CD4-positive, alpha-beta T cell treated with Interleukin-12 subunit alpha and Interleukin-12 subunit beta, for 1 hour (primary cell): ENCODE measurements around the gene ISG20L2.

ENCODE experiments used
- DNase-seq: peaks from one replicate; pipeline ENCODE4 v3.0.0-alpha.2; 2020

ISG20L2 gene

DNA sequence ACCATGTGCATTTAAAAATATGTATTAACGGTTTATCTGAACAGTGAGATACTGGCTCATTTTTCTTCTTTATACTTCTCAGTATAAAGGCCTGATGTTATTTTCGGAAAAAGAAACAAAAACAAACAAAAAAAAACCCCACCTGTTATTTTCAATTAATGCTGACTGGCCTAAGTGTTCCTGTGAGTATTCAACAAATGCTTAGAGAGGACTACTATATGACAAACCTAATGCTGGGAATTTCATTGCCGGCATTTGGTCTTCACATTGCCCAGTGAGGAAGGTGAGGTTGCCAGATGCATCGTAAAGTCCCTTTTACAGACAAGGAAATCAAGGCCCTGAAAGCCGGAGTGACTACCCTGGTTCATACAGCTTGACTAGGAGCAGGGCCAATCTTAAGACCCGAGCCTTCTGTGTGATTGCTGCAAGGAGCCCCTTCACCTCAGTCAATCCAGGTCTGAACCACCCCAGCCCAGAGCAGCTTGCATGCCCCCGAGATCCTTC, 11.7 kb upstream of the ISG20L2 start:
- no peak for DNase-seq

DNA sequence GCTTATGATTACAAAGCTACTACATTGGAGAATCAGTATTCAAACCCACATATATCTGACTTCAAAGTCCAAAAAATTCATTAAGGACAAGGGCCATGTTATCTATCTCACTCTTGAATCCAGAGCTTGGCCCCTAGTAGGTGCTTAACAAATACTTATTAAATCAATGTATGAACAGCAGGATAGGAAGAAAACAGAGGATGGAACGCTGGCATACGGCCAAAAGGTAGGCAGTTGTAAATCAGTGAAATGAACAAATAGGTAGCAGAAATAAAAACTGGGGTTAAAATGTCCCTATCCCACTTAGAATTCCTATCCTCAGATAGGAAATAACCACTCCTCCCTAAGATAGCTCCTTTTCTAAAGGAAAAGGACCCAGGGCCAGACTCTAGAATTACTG, 10.3 kb upstream of the ISG20L2 start:
- no peak for DNase-seq

DNA sequence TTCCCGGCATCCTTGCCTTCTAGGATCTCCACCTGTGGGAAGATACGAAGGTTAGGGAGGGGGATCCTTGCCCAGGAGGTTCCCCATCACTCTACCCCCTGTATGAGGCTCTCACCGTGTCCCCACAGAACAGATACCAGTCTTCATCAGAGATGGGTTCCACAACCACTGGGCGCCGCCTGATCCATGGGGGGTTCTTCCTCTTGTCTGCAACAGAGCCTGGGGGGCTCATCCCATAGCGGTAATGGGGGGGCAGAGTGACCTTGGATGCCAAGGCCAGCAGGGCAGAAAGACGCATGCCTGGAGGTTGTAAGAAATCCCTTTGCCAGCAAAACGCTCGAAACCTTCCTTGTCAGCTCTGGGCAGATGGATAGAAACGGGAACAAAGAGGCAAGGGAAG, 9.8 kb upstream of the ISG20L2 start:
- no peak for DNase-seq

DNA sequence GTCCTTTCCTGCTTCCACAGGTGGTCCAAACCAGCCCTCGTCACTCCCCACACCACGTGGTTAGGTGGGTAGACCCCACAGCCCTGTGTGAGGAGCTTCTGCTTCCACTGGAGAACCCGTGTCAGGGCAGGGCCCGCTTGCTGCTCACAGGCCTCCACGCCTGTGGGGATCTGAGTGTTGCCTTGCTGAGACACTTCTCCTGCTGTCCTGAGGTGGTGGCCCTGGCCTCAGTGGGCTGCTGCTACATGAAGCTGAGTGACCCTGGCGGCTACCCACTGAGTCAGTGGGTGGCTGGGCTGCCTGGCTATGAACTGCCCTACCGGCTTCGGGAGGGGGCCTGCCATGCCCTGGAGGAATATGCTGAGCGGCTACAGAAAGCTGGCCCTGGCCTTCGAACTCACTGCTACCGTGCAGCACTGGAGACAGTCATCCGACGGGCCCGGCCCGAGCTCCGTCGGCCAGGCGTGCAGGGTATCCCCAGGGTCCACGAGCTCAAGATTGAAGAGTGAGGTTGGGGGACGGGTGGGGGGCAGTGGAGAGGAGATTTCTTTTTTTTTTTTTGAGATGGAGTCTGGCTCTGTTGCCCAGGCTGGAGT, 5.5 kb upstream of the ISG20L2 start:
- DNase-seq, result no peak

DNA sequence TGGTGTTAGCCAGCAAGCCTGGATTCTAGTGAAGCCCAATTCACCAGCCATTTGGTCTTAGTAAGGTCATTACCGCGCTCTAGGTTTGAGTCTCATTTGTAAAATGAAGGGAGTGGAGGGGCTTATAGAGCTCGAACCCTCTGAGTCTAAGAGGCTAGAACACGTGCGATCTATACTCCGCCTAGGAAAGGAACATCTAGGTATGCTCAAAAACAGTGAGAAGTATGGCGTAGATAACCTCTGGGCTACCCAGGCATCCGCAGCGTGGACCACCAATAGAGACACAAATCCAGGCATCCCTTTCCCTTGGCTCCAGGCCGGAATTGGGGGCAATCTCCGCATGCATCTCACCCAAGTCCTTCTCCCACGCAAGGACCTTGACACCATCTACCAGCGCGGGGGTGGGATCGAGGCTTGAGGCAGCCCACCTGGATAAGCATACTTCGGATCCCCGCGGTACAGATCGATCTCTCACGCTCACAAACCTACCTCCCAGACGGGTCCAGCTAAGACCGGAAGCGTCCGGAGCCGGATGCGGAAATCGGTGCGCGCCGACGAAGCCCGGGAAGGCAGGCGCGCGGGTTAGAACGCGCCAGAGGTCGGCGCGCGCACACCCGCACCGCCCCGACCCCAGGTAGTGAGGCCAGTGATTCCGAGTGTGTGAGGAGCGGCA, 504 bp downstream of the ISG20L2 start, which contains the start of gene METTL25B:
METTL25B (plus strand) TSS at position 544 of the 673 bp plus-strand sequence. CDS start 636 bp downstream, outside the sequence.
- DNase-seq, result peak; percentile 80

DNA sequence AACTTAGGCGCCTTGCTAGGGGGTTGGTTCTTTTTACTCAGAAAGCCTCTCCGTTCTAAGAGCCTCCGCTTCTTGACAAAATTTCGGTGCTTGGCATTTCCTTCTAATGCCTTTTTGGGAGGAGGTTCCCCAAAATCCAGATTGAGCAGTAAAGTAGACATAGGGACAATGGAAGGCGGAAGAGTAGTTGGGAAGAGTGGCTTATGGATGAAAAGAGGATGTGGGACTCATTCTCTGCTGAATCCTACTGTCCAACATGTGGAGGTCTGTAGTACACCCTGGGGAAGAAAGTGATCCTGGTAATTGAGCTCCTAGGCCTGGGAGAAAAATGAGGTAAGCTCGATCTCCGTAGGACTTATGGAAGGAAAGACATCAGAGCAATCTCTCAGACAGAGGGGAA, 1.1 kb downstream of the ISG20L2 start:
- DNase-seq, result no peak

DNA sequence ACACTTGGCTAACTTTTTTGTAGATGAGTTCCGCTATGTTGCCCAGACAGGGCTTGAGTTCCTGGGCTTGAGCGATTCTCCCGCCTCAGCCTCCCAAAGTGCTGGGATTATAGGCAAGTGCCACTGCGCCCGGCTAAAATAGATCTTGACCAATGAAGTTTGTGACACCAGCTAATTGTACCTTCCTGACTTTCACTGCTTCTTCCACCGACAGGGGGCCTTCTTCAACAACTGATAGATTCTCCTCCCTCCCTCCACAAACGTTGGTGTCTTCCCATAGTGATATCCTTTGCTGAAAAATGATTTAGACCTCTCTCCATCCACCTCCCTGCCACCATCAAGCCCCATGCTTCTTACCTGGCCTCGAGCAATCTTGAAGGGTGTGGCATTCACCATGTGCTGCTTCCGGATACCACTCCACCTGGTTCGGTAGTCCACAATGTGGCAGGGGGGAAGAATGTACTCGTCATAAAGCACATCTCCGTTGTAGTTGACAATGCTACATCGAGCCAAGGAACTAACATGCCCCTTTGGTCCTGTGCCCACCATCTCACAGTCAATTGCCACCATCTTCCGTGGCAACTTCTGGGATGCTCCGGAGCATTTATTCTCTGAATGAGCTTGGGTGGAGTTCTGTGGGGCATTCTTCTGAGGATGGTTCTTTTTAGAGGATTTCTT, 1.9 kb downstream of the ISG20L2 start:
- DNase-seq, result peak; percentile 65

DNA sequence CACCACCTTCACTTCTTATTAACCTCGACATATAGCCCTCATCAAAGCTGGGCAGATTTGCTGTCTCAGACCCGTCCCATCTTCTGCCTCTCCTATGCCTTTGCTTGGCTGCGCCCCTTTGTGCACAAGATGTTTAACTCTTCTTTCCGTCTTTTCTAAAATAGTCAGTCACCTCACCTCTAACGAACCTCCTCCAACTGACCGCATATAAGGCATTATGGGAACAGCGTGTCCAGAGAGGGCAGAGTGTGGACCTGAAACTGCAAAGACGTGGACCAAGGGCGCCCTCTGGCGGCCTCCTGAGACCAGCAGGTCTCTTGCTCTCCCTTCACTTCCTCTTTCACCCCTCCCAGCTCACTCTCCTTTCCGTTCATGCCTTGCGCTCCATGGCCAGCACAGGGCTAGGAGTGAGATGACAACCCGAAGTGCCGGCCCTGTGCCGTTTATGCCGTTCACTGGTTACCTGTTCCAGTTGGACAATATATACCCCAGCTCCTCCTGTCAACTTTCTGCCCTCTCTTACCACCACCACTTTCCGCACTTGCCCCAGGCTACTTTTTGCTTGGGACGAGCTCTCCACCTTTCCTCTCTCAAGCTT, 2.8 kb downstream of the ISG20L2 start:
- DNase-seq, result peak; percentile 84

DNA sequence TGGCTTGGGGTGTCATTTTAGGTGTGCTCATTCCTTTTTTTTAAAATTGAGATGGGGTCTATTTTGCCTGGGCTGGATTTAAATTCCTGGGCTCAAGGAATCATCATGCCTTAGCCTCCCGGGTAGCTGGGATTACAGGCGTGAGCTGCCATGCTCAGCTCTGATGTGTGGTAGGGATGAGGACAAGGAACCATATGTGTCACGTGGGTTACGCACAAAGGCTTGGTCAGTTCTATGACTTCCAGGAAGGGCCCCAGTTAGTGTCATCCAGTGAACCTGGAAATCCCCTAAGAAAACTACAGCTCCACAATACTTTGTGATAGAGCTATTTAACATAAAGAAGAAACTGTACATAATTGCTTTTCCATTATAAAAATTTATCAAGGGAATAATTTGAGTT, 7.0 kb downstream of the ISG20L2 start:
- DNase-seq, result no peak

DNA sequence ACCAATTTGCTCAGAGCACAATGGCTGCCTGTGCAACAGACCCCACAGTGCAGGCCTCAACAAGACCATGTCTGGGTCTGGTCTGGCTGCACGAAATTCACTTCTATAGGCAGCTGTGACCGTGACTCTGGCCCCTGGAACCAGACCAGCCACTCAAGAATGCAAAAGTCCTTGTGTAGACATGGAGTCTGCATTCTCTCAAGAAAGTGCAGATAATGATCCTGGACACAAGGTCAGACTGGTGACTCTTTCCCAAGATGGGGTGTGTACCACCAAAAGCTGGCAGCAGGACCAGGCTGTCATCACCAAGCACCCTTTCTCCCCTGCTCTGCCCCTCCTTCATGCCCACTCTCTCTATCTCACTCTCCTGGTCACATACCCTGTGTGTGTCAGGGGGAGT, 7.4 kb downstream of the ISG20L2 start:
- no peak for DNase-seq

DNA sequence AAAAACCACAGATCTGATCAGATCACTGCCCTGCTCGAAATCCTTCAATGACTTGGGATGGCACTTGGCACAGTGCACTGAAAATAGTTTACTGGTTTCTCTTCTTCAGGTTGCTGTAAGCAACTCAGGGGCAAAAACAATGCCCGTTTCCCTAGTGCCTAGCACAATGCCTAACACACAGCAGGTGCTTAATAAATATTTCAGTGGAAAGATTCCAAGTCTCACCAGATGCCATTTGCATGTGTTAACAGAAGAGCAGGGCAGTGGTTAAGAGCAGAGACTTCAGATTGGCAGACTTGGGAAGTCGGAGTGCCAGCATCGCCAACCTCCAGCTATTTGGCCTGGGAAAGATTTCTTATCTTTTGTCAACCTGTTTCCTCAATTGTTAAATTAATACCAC, 11.2 kb downstream of the ISG20L2 start:
- DNase-seq, result no peak

DNA sequence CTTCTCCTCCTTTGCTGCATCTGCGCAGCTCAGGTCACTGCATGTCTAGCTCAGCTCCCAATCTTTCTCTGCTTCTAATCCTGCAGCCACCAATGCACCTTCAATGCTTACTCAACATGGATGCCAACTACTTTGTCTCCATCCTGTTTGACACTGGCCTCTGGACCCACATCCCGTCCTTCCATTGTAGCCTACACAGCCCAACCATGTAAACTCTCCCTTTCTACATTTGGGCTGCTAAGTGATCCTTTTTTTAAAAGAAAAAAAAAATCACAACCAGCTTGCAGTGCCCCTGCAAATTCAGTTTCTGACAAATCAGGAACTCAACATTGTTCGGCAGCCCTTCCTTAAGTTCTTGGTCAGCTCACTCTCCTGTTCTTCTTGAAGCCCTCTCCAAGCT, 13.7 kb downstream of the ISG20L2 start:
- DNase-seq, result no peak

DNA sequence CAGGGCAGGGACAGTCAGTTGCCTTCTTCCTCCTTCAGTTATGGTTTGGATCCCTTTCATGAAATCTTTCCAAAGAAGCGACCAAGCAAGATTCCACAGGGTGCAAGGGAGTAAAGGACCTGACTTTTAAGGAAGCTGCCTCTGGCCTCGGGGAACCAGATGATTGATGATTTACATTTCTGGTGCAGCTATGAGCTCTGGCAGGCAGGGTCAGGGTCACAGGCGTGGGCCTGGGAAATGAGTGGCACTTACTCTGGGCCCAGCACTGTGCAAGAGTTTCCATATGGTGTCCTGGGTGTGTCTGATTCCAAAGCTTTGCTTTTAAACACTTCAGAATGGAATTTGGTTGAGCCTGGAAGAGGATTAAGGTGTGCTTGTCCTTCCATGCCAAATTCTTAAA, 15.9 kb downstream of the ISG20L2 start:
- DNase-seq, result no peak

DNA sequence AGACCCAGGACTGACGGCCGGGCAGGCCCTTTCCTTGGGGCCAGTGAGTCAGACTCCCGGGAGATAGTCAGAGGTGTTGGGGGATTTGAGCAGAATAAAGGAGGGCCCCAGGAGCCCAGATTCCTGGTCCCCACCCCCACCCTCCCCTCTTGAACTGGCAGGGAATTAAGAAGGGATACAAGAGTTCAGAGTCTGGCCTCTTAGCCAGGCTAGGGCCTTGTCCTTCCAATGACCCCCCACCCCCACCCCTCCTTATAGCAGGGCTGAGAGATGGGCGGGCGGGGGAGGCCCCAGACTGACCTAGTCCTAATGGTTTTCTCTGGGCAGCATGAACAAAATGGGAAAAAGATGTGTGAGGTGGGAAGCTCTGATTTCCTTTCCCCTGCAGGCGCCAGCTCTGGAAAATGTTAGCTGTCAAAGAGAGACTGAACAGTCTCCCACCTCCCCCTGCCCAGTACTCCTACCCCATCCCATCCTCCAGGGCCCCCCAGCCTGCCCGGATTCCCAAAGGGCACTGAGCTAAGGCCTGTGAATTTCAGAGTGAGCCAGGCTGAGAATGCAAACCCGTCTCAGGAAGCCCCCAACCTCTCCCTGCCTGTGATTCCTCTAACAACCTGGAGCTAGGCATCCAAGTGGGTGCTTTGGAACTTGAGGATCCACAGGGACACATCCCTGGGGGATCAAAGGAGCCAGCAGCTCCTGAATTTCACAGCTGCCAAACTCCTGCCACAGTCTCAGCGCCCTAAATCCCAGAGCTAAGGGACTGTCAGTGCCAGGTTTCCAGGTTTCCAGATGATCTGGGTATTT, 17.4 kb downstream of the ISG20L2 start:
- DNase-seq, result no peak

DNA sequence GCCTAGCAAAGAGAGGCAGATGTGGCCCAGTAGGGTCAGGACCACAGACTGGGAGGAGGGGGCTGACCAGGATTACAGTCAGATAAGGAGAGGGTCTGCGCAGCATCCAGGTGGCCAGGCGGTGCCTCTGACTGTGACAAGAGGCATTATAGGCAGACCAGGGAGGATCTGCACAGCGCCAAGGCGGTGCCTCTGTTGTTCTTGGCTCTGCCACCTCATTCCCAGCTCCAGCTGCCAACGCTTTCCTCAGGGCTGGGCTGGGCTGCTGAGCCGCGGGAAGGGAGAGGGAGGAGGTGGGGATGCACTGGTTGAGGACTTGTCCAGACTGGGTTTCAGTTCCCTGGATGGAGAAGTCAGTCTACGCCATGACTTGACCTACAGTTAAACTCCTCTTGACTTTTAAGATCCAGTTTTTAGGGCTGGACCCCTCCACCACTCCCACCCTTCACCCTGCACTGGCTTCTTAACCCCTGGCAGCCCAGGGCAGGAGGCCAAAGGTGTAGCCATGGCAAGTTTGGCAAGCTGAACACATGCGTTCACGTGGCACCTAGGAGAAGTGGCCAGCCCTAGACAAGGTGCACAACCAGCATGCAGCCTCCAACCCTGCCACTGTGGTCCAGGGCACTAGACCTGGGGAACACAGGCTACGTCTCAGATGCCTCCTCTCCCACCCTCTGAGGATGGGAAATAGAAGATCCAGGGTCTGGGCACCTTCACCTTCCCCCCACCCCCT, 18.6 kb downstream of the ISG20L2 start:
- DNase-seq, result no peak

DNA sequence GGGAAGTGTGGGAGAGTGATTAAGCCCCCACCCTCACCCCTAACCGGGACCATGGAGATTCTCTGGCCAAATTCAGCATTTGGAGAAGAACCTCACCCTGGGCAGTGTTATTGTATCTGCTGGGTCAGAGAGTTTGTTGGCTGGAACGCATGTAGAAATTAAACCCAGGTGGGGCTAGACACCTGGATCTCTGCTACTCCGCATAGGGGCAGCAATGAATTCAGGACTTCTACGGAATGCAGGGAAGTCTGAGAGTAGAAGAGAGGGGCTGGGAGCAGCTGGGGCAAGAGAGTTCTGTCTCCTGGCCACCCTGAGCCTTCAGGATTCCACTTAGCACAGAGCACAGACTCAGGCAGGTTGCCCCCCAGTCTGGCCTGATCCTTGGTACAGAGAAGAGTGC, 19.5 kb downstream of the ISG20L2 start:
- DNase-seq, result no peak

DNA sequence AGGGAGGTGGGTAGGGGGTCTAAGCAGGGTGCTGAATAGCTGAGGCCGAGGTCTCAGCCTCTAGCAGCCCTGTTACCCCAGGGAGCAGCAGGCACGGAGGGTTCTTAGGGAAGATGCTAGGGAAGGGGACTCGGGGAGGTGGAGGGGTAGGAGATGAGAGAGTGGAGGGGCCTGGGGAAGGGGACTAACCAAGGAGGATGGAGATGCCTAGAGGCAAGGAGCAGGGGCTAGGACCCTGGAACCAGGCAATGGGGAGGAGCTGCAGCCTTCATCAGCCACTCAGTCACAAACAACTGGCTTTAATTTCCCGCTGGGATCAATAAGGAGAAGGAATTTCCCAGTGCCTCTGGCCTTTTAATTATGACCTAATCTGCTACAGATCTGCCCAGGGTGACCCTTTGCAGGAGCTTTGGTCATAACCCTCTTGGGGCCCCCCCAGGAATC, 20.3 kb downstream of the ISG20L2 start:
- DNase-seq, result no peak

DNA sequence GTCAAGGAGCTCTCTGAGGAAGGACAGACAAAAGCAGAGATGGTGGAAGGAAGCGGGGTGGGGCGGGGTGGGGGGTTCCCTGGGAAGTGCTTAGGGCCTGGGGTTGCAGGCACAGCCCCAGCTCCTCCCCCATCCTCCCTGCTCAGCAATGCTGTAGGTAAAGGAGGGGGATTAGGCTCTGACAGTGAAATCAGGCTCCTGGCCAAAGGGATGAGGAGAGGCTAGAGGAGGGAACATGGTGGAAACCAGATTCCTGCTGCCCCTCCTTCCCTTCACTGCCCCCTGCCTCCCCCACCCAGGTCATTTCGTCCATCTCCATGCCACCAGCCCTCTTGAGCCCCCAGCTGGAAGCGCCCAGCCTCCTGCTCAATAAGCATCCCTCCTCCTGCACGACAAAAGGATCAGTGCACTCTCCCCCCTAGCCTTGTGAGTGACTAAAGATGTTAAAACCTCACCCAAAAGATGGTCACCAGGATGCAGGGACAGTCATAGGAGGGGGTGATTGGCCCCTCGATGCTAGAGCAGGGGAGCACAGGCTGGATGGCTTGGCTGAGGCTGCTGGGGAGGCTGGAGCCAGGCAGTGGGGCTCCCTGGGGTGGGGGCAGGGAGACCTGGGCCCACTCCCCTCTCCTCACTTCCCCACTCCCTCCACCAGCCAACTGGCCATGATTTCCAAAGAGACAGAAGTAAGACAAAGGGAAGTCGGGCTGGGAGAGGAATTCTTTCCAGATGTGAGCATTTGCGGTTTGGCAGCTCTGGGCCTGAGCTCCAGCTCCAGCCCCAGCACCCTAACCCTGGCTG, 20.9 kb downstream of the ISG20L2 start:
- DNase-seq, result no peak

DNA sequence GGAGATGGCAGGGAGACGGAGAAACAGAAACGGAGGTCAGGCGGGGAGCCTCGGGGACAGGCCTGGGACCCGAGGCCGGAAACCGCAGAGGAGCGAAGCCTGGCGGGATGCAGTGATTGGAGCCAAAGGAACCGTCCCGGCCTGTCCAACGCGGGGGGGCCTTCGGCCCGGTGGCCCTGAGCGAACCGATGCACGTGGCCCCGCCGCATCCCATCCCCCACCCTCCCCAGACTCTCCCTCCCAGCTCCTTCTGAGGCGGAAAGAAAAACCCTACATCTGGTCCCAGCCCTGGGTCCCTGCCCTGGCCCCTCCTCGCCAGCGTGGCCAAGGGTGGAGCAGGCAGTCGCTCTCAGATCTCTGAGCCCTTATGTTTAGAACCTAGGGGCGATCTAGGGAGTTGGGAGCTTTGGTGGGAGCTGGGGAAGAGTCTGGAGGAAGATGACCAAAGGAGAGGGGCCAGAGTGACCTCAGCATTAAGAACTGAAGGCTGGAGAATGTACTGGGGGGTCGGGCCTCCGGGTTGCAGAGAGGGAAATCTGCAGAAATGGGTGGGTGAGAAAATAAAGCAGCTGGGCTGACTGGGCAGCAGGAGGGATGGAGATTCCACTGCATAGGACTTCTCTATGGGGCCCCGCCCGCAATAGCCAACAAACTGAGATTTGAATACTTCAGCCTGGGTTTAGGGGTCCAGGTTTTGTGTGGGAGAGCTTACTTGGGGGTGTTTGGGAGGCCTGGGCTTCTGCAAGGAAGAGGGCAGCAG, 21.7 kb downstream of the ISG20L2 start:
- peak; percentile 30 for DNase-seq

DNA sequence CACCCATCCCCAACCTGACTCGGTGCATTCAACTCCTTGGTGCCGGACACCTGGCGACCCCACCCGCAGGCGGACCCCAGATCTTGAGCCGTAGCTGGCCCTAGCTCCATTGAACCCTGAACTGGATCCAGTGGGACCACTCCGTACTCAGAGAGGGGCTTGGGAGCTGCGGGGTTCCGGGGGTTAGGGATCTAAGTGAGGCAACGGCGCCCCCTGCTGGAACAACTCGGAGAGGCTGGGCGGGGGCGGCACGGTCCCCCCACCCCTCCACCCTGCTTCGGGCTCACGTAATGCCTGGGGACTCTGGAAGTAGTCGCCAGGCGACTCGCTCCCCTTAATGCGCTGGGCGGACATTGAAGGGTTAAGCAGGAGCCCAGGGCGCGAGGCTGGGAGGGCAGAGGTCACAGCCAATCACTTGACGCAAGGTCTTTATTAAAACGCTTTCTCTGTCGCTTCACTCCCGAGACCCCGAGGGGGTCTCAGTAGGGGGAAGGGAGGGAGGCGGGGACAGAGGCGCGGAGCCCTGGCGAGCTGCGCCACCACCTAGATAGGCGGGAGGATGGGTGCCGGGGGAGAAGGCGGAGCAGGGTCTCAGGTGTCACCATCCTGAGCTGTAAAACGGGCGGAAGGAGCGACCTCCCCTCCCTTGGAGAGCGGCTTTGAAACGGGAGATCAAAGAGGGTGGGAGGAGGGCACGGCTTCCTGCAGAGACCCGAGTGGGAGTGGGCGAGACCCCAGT, 22.5 kb downstream of the ISG20L2 start:
- peak; percentile 74 for DNase-seq
